ENCODE results near the gene SLC39A11. TPM values are rescaled to one million over a fixed set of nuclear protein-coding genes. Genes with fewer than 3 reads are reported as not detected.

The SLC39A11 gene
- total and polyA plus RNA-seq, 2 of the 13 experiments (the other 11 are each of a cell fraction or from before 2014, with no cell fraction given): 17.2 to 31.5 TPM

- TF ChIP-seq FOXA1 (IDR thresholded peaks at IDR 0.05): no peak
- TF ChIP-seq FOXA1 (CRISPR knock-in tag; IDR thresholded peaks at IDR 0.05): peak; percentile 3; the same call in 1 of the 2 replicates
- no peak for TF ChIP-seq ZNF607 (CRISPR knock-in tag; IDR thresholded peaks at IDR 0.05; ENCODE audit: borderline replicate concordance)
- no peak for TF ChIP-seq ISL2 (CRISPR knock-in tag; IDR thresholded peaks at IDR 0.05)
- peak; percentile 15; the same call in 1 of the 2 replicates for TF ChIP-seq AHDC1 (CRISPR knock-in tag; IDR thresholded peaks at IDR 0.05; ENCODE audit: borderline replicate concordance)
- peak; percentile 45 for TF ChIP-seq FOXA3 (CRISPR knock-in tag; IDR thresholded peaks at IDR 0.05)
- no peak for TF ChIP-seq CREB3 (CRISPR knock-in tag; IDR thresholded peaks at IDR 0.05)
- no peak for TF ChIP-seq MAF1 (CRISPR knock-in tag; IDR thresholded peaks at IDR 0.05; ENCODE audit: borderline replicate concordance)
- no peak for TF ChIP-seq TRIM24 (CRISPR knock-in tag; IDR thresholded peaks at IDR 0.05)
- TF ChIP-seq PAXIP1 (CRISPR knock-in tag; conservative IDR thresholded peaks at IDR 0.05): peak; percentile 33; the same call in 1 of the 2 replicates
- TF ChIP-seq ZNF891 (CRISPR knock-in tag; IDR thresholded peaks at IDR 0.05): no peak
- no peak for TF ChIP-seq ZNF576 (CRISPR knock-in tag; IDR thresholded peaks at IDR 0.05)
- peak; percentile 32; the same call in 1 of the 2 replicates for TF ChIP-seq YEATS2 (CRISPR knock-in tag; IDR thresholded peaks at IDR 0.05; ENCODE audit: borderline replicate concordance)
- TF ChIP-seq GATAD2A (CRISPR knock-in tag; IDR thresholded peaks at IDR 0.05): peak; percentile 45; the same call in 1 of the 2 replicates
- TF ChIP-seq FOSL2 (CRISPR knock-in tag; IDR thresholded peaks at IDR 0.05): peak; percentile 71
- TF ChIP-seq ZNF446 (CRISPR knock-in tag; IDR thresholded peaks at IDR 0.05): no peak
- TF ChIP-seq SKIL (CRISPR knock-in tag; IDR thresholded peaks at IDR 0.05; ENCODE audit: borderline replicate concordance): no peak
- no peak for TF ChIP-seq PITX1 (CRISPR knock-in tag; IDR thresholded peaks at IDR 0.05)
- no peak for TF ChIP-seq ZNF230 (CRISPR knock-in tag; IDR thresholded peaks at IDR 0.05)
Measured at GRCh38 chr17:72682605-72683004, 409.9 kb downstream of the SLC39A11 start (continued).

Measured in HepG2 (cell line).